BLaER1 (cell line): ENCODE results near the gene TSPO2.

Experiments
- H3K27ac ChIP-seq: shearing (Covaris generic); formaldehyde crosslinking; 2 replicates; pipeline ENCODE4 v1.8.1; 2022
- H3K27me3 ChIP-seq: shearing (Covaris generic); formaldehyde crosslinking; 2 replicates; pipeline ENCODE4 v1.8.1; 2022
- H3K36me3 ChIP-seq: shearing (Covaris generic); formaldehyde crosslinking; 2 replicates; pipeline ENCODE4 v1.8.1; 2022
- H3K4me1 ChIP-seq: shearing (Covaris generic); formaldehyde crosslinking; 2 replicates; pipeline ENCODE4 v1.8.1; 2022
- H3K4me2 ChIP-seq: shearing (Covaris generic); formaldehyde crosslinking; 2 replicates; pipeline ENCODE4 v1.8.1; 2022
- H3K4me3 ChIP-seq: shearing (Covaris generic); formaldehyde crosslinking; 2 replicates; pipeline ENCODE4 v1.8.1; 2022
- H3K9ac ChIP-seq: shearing (Covaris generic); formaldehyde crosslinking; 2 replicates; pipeline ENCODE4 v1.8.1; 2022
- H3K9me3 ChIP-seq: shearing (Covaris generic); formaldehyde crosslinking; 2 replicates; pipeline ENCODE4 v1.8.1; 2022
- H4K20me1 ChIP-seq: shearing (Covaris generic); formaldehyde crosslinking; 2 replicates; pipeline ENCODE4 v1.8.1; 2022
- Cebpa-rat ChIP-seq: shearing (Covaris generic); IDR thresholded peaks from 2 replicates; pipeline ENCODE4 v1.8.1; 2022

Gene TSPO2

GRCh38 chr6:41073968-41074691 is 31.9 kb downstream of the TSPO2 start:
- TF ChIP-seq Cebpa-rat = no peak
- peak overlapping the region; percentile 93 for H3K4me3 ChIP-seq
- peaks cover 61% of the 10 kb centered on the region for H4K20me1 ChIP-seq
- peak overlapping the region; percentile 97 for H3K4me2 ChIP-seq
- peaks cover 62% of the 10 kb centered on the region for H3K4me1 ChIP-seq
- H3K36me3 ChIP-seq = peaks cover 21% of the 10 kb centered on the region
- H3K27me3 ChIP-seq = no peaks in the 10 kb centered on the region
- H3K27ac ChIP-seq = peak overlapping the region; percentile 99
- peak overlapping the region; percentile 97 for H3K9ac ChIP-seq
- H3K9me3 ChIP-seq = no peaks in the 10 kb centered on the region

- TF ChIP-seq Cebpa-rat = no peak
- Histone ChIP-seq H3K9me3 (no peaks in the 10 kb centered on the region), H3K27me3 (no peaks in the 10 kb centered on the region), H3K9ac (peak overlapping the region; percentile 97), H4K20me1 (peaks cover 68% of the 10 kb centered on the region), H3K4me3 (peak overlapping the region; percentile 93), H3K4me2 (peak overlapping the region; percentile 97), H3K27ac (peak overlapping the region; percentile 99; the same call in 1 of the 2 replicates), H3K4me1 (peaks cover 69% of the 10 kb centered on the region), H3K36me3 (peaks cover 28% of the 10 kb centered on the region)
These were observed 32.6 kb downstream of the TSPO2 start for GRCh38 chr6:41074692-41075436.

- Histone ChIP-seq H3K27me3 (no peaks in the 10 kb centered on the region), H3K9me3 (no peaks in the 10 kb centered on the region), H3K4me1 (peaks cover 72% of the 10 kb centered on the region), H3K27ac (no peak overlapping the region), H3K36me3 (peaks cover 39% of the 10 kb centered on the region), H3K9ac (no peak overlapping the region), H3K4me2 (peak overlapping the region; percentile 97), H3K4me3 (no peak overlapping the region), H4K20me1 (peaks cover 79% of the 10 kb centered on the region)
- no peak for TF ChIP-seq Cebpa-rat
These were observed 33.7 kb downstream of the TSPO2 start for GRCh38 chr6:41075651-41076626.

GRCh38 chr6:41077536-41077935 is 35.3 kb downstream of the TSPO2 start:
- H3K4me3 ChIP-seq = no peak overlapping the region
- H3K36me3 ChIP-seq = peaks cover 55% of the 10 kb centered on the region
- H3K9ac ChIP-seq = no peak overlapping the region
- H3K4me1 ChIP-seq = peaks cover 68% of the 10 kb centered on the region
- H3K4me2 ChIP-seq = peak overlapping the region; percentile 10; the same call in 1 of the 2 replicates
- H4K20me1 ChIP-seq = peaks cover 95% of the 10 kb centered on the region
- H3K27me3 ChIP-seq = no peaks in the 10 kb centered on the region
- TF ChIP-seq Cebpa-rat = no peak
- H3K9me3 ChIP-seq = no peaks in the 10 kb centered on the region
- H3K27ac ChIP-seq = no peak overlapping the region

GRCh38 chr6:41078101-41078500 is 35.8 kb downstream of the TSPO2 start:
- TF ChIP-seq Cebpa-rat = no peak
- H3K4me2 ChIP-seq = no peak overlapping the region
- peaks cover 60% of the 10 kb centered on the region for H3K36me3 ChIP-seq
- H3K27me3 ChIP-seq = no peaks in the 10 kb centered on the region
- peaks cover 68% of the 10 kb centered on the region for H3K4me1 ChIP-seq
- peaks cover 100% of the 10 kb centered on the region for H4K20me1 ChIP-seq
- no peaks in the 10 kb centered on the region for H3K9me3 ChIP-seq
- H3K27ac ChIP-seq = no peak overlapping the region
- no peak overlapping the region for H3K9ac ChIP-seq
- no peak overlapping the region for H3K4me3 ChIP-seq

GRCh38 chr6:41079080-41079479 is 36.8 kb downstream of the TSPO2 start:
- peaks cover 70% of the 10 kb centered on the region for H3K36me3 ChIP-seq
- peaks cover 66% of the 10 kb centered on the region for H3K4me1 ChIP-seq
- H3K9me3 ChIP-seq = no peaks in the 10 kb centered on the region
- no peak overlapping the region for H3K4me3 ChIP-seq
- H3K27me3 ChIP-seq = no peaks in the 10 kb centered on the region
- H4K20me1 ChIP-seq = peaks cover 100% of the 10 kb centered on the region
- H3K27ac ChIP-seq = no peak overlapping the region
- no peak overlapping the region for H3K9ac ChIP-seq
- H3K4me2 ChIP-seq = peak overlapping the region; percentile 27
- TF ChIP-seq Cebpa-rat = no peak

- peaks cover 100% of the 10 kb centered on the region for H4K20me1 ChIP-seq
- H3K27me3 ChIP-seq = no peaks in the 10 kb centered on the region
- H3K9me3 ChIP-seq = no peaks in the 10 kb centered on the region
- H3K4me1 ChIP-seq = peaks cover 51% of the 10 kb centered on the region
- peak overlapping the region; percentile 38; the same call in 1 of the 2 replicates for H3K4me2 ChIP-seq
- H3K9ac ChIP-seq = no peak overlapping the region
- H3K36me3 ChIP-seq = peaks cover 82% of the 10 kb centered on the region
- H3K27ac ChIP-seq = no peak overlapping the region
- no peak for TF ChIP-seq Cebpa-rat
- no peak overlapping the region for H3K4me3 ChIP-seq
These were observed 38.4 kb downstream of the TSPO2 start for GRCh38 chr6:41080621-41081020.

GRCh38 chr6:41083072-41083471 is 40.8 kb downstream of the TSPO2 start:
- H3K27me3 ChIP-seq = no peaks in the 10 kb centered on the region
- peaks cover 92% of the 10 kb centered on the region for H3K36me3 ChIP-seq
- peaks cover 99% of the 10 kb centered on the region for H4K20me1 ChIP-seq
- no peaks in the 10 kb centered on the region for H3K9me3 ChIP-seq
- no peak overlapping the region for H3K4me3 ChIP-seq
- H3K4me1 ChIP-seq = peaks cover 28% of the 10 kb centered on the region
- no peak overlapping the region for H3K27ac ChIP-seq
- TF ChIP-seq Cebpa-rat = no peak
- H3K9ac ChIP-seq = no peak overlapping the region
- H3K4me2 ChIP-seq = no peak overlapping the region

GRCh38 chr6:41085182-41085581 is 42.9 kb downstream of the TSPO2 start:
- Histone ChIP-seq H3K4me3 (no peak overlapping the region), H3K4me2 (no peak overlapping the region), H3K4me1 (peaks cover 7% of the 10 kb centered on the region), H3K9ac (no peak overlapping the region), H3K27me3 (no peaks in the 10 kb centered on the region), H3K27ac (no peak overlapping the region), H3K9me3 (no peaks in the 10 kb centered on the region), H4K20me1 (peaks cover 99% of the 10 kb centered on the region), H3K36me3 (peaks cover 97% of the 10 kb centered on the region)
- no peak for TF ChIP-seq Cebpa-rat
